ENCODE results near the gene PI4KA.

Gene PI4KA

DNA sequence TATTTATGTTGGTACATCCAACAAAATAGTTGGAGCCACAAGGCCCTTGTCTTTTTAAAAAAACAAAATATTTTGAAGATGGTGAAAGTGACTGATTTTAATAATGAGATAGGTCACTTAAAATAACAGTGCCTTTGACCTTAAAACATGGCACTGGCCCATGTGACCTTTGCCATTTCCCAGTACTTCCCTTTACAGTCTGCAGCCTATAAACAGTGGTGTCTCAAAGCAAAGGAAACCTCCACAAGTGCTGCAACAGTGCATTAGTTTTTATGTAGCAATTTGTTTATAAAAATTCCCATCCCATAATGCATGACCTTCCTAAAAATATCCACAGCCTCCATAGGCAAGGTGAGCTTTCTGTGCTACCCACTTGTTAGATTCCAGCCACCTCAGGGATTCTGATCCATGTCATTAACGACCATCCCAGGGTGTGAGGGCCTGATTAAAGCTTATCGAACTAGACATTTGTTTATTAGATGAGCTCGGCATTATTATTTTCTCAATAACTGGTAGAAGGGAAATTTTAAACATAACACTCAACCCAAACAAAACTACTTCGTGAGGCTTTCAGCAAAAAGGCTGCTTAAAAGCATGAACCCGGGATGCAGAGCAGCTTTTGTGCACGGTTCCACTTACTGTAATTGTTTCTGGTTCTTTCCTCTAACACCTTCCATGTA is 30.6 kb upstream of the PI4KA start:
- TF ChIP-seq CTCF (IDR thresholded peaks at IDR 0.05; ENCODE audit: low read depth, low read length, missing control alignments), result no peak
- in situ Hi-C loops (cut with HindIII; ENCODE audit: low pct_ligation_motif_present, low sequenced_read_pairs), result no loop called here
- Histone ChIP-seq H3K27ac (no peak overlapping the region), H3K27me3 (replicated peaks) (no peaks in the 10 kb centered on the region), H3K36me3 (replicated peaks) (peaks cover 8% of the 10 kb centered on the region), H3K4me3 (ENCODE audit: low read depth, low read length) (no peak overlapping the region)
- DNase-seq, result no peak

DNA sequence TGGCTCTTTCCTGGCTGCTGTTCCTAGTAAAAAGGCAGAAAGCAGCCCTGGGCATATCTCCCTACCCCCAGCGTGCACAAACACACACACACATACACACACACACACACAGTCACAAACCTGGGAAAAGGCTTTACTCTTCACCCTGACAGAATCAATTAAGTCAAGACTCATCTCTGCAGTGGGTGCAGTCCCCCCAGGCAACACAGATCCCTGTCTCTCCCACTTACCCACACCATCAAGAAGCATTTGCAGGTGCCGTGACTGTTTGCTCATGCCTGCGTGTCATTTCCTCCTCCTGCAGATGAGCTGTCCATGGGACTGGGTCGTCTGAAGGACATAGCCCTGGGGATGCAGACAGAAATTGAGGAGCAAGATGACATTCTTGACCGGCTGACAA is 28.8 kb upstream of the PI4KA start:
- Histone ChIP-seq H3K36me3 (replicated peaks) (peaks cover 16% of the 10 kb centered on the region), H3K4me3 (ENCODE audit: low read depth, low read length) (no peak overlapping the region), H3K27ac (no peak overlapping the region), H3K27me3 (replicated peaks) (no peaks in the 10 kb centered on the region)
- no peak for TF ChIP-seq CTCF (IDR thresholded peaks at IDR 0.05; ENCODE audit: low read depth, low read length, missing control alignments)
- no peak for DNase-seq
- in situ Hi-C loops (cut with HindIII; ENCODE audit: low pct_ligation_motif_present, low sequenced_read_pairs), result no loop called here

GRCh38 chr22:20885557-20886323 is 27.1 kb upstream of the PI4KA start:
- peak; percentile 73 for DNase-seq
- no peaks in the 10 kb centered on the region for H3K27me3 ChIP-seq (replicated peaks)
- peaks cover 24% of the 10 kb centered on the region for H3K36me3 ChIP-seq (replicated peaks)
- peak overlapping the region; percentile 3 for H3K4me3 ChIP-seq (ENCODE audit: low read depth, low read length)
- no peak overlapping the region for H3K27ac ChIP-seq
- peak; percentile 97 for TF ChIP-seq CTCF (IDR thresholded peaks at IDR 0.05; ENCODE audit: low read depth, low read length, missing control alignments)
- in situ Hi-C loops (cut with HindIII; ENCODE audit: low pct_ligation_motif_present, low sequenced_read_pairs), result no loop called here

DNA sequence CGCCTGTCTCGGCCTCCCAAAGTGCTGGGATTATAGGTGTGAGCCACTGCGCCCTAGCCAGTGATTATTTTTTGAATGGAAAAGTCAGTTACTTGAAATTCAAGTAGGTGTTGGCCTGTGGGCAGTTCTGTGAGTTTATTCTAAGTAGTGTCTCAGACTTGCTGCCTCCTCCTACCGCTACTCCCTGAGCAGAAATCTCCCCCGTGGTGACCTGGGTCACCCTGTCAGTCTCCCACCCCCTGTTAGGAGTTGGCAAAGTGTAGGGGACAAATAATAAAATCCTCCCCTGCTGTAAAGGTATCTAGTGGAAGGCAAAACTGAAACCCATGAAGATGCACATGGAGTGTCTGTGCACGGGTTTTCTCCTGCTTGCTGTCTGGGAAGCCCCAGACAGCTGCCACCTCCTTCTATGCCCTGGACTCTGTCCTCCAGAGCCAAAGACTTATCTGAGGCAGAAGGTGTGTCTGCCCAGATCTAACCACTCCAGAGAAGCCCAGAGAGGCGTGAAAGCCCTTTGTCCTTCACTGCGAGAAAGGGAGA is 26.5 kb upstream of the PI4KA start:
- in situ Hi-C loops (cut with HindIII; ENCODE audit: low pct_ligation_motif_present, low sequenced_read_pairs), result no loop called here
- no peak for DNase-seq
- Histone ChIP-seq H3K27me3 (replicated peaks) (no peaks in the 10 kb centered on the region), H3K4me3 (ENCODE audit: low read depth, low read length) (no peak overlapping the region), H3K36me3 (replicated peaks) (peaks cover 24% of the 10 kb centered on the region), H3K27ac (no peak overlapping the region)
- TF ChIP-seq CTCF (IDR thresholded peaks at IDR 0.05; ENCODE audit: low read depth, low read length, missing control alignments), result no peak

GRCh38 chr22:20884454-20884853 is 25.8 kb upstream of the PI4KA start:
- no peak overlapping the region for H3K27ac ChIP-seq
- no peak for DNase-seq
- no peaks in the 10 kb centered on the region for H3K27me3 ChIP-seq (replicated peaks)
- peaks cover 24% of the 10 kb centered on the region for H3K36me3 ChIP-seq (replicated peaks)
- H3K4me3 ChIP-seq (ENCODE audit: low read depth, low read length), result no peak overlapping the region
- in situ Hi-C loops (cut with HindIII; ENCODE audit: low pct_ligation_motif_present, low sequenced_read_pairs), result no loop called here
- no peak for TF ChIP-seq CTCF (IDR thresholded peaks at IDR 0.05; ENCODE audit: low read depth, low read length, missing control alignments)
